ENCODE data around the gene STRA8.

Gene STRA8

GRCh38 chr7:135271255-135271615 lies 37.6 kb downstream of the STRA8 start:
- no peak for DNase-seq

- DNase-seq, result no peak
Measured at GRCh38 chr7:135272303-135272702, 38.7 kb downstream of the STRA8 start.

GRCh38 chr7:135273581-135273980 lies 39.9 kb downstream of the STRA8 start:
- DNase-seq, result no peak

GRCh38 chr7:135274495-135275268 lies 41.0 kb downstream of the STRA8 start:
- DNase-seq, result peak; percentile 28 to 52

- DNase-seq, result no peak
Measured at GRCh38 chr7:135275971-135276580, 42.4 kb downstream of the STRA8 start.

- no peak for DNase-seq
Measured at GRCh38 chr7:135277161-135277560, 43.5 kb downstream of the STRA8 start.

- peak; percentile 60 to 75 for DNase-seq
Measured at GRCh38 chr7:135281363-135281949, 47.8 kb downstream of the STRA8 start.

- DNase-seq, result no peak
Measured at GRCh38 chr7:135282561-135283254, 49.1 kb downstream of the STRA8 start.

- no peak for DNase-seq
Measured at GRCh38 chr7:135283959-135284638, 50.5 kb downstream of the STRA8 start.

- no peak for DNase-seq
Measured at GRCh38 chr7:135285547-135286233, 52.1 kb downstream of the STRA8 start.

- DNase-seq, result no peak
Measured at GRCh38 chr7:135286876-135287275, 53.2 kb downstream of the STRA8 start.

- no peak for DNase-seq
Measured at GRCh38 chr7:135290594-135290993, 57.0 kb downstream of the STRA8 start.

GRCh38 chr7:135291809-135292253 lies 58.2 kb downstream of the STRA8 start:
- DNase-seq, result no peak

- DNase-seq, result no peak
Measured at GRCh38 chr7:135299235-135299634, 65.6 kb downstream of the STRA8 start.

GRCh38 chr7:135300913-135301765 lies 67.5 kb downstream of the STRA8 start:
- DNase-seq, result no peak
